ENCODE data around the gene DLEC1. TPM values are rescaled to one million over a fixed set of nuclear protein-coding genes. Genes with fewer than 3 reads are reported as not detected.

The DLEC1 gene
- total and polyA plus RNA-seq, 9 of the 15 experiments (the other 6 are each of a cell fraction or from before 2014, with no cell fraction given), result 0.07 to 0.08 TPM; not detected in 7

DNA sequence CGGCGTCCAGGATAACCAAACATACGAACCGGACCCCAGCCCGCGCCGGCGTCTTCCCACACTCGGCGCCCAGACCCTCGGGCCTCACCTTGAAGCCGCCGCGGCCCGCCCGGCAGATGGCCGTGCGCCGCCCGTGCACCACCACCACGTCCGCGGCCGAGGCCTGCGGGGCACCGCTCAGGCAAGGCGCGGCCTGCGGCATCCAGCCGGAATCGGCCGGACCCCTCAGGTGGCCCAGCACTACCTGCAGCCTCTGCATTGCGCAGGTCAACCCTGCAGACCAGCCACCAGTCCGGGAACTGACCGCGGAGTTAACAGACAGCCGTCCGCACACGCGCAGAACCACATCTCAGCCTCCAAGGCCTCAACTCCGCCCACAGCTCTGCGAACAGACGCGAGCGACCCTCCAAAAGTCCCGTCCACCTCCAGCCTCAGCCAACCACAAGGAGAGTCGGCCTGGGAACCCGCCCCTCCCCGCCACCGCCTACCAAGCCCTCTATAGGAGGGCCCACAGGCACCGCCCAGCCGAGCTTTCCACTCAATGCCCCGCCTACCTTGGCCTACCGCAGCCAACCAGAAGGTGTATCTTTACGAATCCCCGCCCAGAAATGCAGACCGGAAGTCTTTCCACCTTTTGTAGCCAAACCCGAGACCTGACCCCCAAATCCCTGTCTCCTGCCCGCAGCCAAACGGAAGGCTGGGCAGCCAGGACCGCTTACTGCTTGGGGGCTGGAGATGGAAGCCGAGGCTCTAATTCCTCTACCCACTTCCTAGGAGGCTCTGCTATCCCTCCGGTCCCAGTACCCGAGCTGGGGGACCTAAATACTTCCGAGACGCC lies 98.0 kb downstream of the DLEC1 start, which contains the start of gene ACAA1 (continued):
- TF ChIP-seq MAFF (IDR thresholded peaks at IDR 0.05; ENCODE audit: low read length) (no peak), ARID1B (IDR thresholded peaks at IDR 0.05) (no peak), DPF2 (IDR thresholded peaks at IDR 0.05) (peak; percentile 54; the same call in 1 of the 2 replicates), FOXP1 (CRISPR knock-in tag; IDR thresholded peaks at IDR 0.05) (0 out of 2 replicates have a peak, but pooled peaks have one; percentile 60), ZNF197 (CRISPR knock-in tag; IDR thresholded peaks at IDR 0.05; ENCODE audit: low read depth) (no peak), ESRRB (CRISPR knock-in tag; IDR thresholded peaks at IDR 0.05; ENCODE audit: borderline replicate concordance) (no peak), PCBP1 (IDR thresholded peaks at IDR 0.05; ENCODE audit: low read depth, low read length, poor library complexity, severe bottlenecking) (no peak), RBM14 (IDR thresholded peaks at IDR 0.05; ENCODE audit: borderline replicate concordance, insufficient read depth, low read depth, low read length) (no peak), CREB3 (tag; conservative IDR thresholded peaks at IDR 0.05; ENCODE audit: low read depth) (no peak), FOXK2 (conservative IDR thresholded peaks at IDR 0.05 in 1 of 2, IDR thresholded peaks at IDR 0.05 in 1 of 2; ENCODE audit: low read depth in 2 of 2) (peak; percentile 67 to 78), MECOM (CRISPR knock-in tag; IDR thresholded peaks at IDR 0.05) (no peak), AFF1 (IDR thresholded peaks at IDR 0.05; ENCODE audit: low read depth in 1 of 2, partially characterized antibody in 2 of 2) (no peak)
- TF ChIP-seq, protein P1, sequence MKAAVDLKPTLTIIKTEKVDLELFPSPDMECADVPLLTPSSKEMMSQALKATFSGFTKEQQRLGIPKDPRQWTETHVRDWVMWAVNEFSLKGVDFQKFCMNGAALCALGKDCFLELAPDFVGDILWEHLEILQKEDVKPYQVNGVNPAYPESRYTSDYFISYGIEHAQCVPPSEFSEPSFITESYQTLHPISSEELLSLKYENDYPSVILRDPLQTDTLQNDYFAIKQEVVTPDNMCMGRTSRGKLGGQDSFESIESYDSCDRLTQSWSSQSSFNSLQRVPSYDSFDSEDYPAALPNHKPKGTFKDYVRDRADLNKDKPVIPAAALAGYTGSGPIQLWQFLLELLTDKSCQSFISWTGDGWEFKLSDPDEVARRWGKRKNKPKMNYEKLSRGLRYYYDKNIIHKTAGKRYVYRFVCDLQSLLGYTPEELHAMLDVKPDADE (conservative IDR thresholded peaks at IDR 0.05; ENCODE audit: control insufficient read depth, low read depth, low read length), result no peak; the same call in 1 of the 2 replicates
